ENCODE measurements around the gene BRF1.

DNA sequence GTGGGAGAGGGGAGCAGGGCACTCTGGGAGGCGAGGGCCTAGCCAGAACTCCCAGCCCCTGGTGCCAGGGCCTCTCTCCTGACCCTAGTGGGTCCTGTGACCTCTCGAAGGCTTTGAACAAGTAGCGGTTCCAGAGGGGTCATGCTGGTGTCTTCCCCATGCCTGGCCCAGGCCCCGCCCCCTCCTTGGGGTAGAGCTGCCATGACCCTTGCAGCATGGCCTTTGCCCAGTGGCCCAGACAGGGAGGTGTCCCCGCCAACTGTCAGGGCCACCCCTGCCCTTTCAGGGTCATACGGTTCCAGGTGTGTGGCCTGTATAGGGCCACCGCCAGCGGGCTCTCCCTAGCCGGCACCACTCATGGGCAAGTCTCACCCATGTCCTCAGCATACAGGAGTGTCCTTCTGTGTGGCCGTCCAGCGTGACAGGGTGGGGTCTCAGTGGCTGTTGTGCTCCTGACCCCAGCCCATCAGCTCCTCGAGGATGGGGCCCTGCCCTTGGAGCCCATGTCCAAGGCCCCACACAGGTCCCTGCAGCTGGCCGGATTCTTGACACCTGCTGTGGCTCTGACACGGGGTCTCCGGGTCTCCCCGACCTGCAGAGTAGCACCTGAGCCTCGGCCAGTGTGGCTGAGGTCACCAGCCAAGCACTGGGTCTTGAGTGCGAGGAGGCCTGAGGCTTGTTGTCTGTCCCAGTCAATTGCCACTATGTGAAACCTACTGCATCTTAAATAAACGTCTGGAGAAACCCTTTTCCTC is 48.3 kb upstream of the BRF1 start:
- TF ChIP-seq, protein P1, sequence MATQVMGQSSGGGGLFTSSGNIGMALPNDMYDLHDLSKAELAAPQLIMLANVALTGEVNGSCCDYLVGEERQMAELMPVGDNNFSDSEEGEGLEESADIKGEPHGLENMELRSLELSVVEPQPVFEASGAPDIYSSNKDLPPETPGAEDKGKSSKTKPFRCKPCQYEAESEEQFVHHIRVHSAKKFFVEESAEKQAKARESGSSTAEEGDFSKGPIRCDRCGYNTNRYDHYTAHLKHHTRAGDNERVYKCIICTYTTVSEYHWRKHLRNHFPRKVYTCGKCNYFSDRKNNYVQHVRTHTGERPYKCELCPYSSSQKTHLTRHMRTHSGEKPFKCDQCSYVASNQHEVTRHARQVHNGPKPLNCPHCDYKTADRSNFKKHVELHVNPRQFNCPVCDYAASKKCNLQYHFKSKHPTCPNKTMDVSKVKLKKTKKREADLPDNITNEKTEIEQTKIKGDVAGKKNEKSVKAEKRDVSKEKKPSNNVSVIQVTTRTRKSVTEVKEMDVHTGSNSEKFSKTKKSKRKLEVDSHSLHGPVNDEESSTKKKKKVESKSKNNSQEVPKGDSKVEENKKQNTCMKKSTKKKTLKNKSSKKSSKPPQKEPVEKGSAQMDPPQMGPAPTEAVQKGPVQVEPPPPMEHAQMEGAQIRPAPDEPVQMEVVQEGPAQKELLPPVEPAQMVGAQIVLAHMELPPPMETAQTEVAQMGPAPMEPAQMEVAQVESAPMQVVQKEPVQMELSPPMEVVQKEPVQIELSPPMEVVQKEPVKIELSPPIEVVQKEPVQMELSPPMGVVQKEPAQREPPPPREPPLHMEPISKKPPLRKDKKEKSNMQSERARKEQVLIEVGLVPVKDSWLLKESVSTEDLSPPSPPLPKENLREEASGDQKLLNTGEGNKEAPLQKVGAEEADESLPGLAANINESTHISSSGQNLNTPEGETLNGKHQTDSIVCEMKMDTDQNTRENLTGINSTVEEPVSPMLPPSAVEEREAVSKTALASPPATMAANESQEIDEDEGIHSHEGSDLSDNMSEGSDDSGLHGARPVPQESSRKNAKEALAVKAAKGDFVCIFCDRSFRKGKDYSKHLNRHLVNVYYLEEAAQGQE (IDR thresholded peaks at IDR 0.05; ENCODE audit: low read depth) = no peak
- TF ChIP-seq, protein P2, sequence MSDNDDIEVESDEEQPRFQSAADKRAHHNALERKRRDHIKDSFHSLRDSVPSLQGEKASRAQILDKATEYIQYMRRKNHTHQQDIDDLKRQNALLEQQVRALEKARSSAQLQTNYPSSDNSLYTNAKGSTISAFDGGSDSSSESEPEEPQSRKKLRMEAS (IDR thresholded peaks at IDR 0.05) = no peak

Data from Ishikawa (cell line).